GM10847 (cell line): ENCODE results near the gene COL6A2.

Experiments
- POLR2A ChIP-seq: IDR thresholded peaks from 2 replicates; pipeline ENCODE4 v1.6.1; 2011; ENCODE audit not compliant: insufficient read length; ENCODE audit errors: extremely low read depth

The COL6A2 gene

GRCh38 chr21:46083791-46084561 lies 13.9 kb upstream of the COL6A2 start:
- TF ChIP-seq POLR2A: no peak

DNA sequence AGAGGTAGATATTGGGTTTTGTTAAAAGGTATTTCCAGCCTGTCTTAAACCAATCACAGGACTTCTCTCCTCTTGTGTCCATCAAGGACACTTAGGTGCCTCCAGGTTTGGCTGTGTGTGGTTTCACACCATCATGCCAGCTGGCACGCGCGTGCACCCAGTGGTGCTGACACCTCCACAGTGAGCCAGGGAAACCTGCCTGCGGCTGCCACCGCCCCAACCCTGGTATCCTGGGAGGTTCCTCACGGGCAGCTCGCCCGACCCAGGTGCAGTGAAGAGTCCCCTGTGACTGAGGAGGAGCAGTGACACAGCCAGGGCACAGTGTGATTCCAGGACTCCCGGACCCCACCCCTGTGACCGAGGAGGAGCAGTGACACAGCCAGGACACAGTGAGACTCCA lies 13.2 kb upstream of the COL6A2 start:
- TF ChIP-seq POLR2A: no peak

GRCh38 chr21:46087641-46088040 lies 10.3 kb upstream of the COL6A2 start:
- TF ChIP-seq POLR2A: no peak

DNA sequence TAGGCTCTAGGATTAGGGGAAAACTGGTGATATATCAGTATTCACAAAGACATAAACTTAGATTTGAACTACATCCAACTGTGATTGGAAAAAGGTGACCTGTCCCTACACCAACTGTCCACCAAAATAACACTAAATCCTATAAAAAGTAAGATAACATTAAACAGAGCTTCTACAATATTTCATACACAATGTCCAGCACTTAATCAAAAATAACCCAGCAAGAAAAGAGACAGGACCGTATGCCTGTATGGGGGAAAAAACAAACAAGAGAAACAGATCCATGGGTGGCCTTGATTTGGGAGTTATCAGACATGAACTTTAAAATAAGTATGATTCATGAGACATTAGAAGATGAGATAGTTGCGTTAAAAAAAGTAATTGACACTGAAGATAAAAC lies 9.7 kb upstream of the COL6A2 start:
- no peak for TF ChIP-seq POLR2A

DNA sequence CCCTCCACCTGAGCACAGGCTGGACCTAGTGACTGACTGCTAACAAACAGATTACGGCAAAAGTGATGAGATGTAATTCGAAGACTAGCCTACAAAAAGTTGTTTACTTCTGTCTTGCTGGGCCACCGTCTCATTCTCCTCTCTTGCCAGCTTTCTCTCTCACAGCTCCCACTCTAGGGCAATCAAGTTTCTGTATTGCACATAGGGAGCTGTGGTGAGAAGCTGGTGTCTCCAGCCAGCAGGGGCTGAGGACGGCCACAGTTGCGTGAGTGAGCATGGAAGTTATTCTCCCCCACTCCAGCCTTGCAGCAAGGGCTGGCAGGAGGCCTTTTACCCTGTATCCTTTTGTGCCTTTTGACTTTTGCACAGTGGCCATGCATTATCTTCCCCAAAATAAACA lies 8.6 kb upstream of the COL6A2 start:
- no peak for TF ChIP-seq POLR2A

DNA sequence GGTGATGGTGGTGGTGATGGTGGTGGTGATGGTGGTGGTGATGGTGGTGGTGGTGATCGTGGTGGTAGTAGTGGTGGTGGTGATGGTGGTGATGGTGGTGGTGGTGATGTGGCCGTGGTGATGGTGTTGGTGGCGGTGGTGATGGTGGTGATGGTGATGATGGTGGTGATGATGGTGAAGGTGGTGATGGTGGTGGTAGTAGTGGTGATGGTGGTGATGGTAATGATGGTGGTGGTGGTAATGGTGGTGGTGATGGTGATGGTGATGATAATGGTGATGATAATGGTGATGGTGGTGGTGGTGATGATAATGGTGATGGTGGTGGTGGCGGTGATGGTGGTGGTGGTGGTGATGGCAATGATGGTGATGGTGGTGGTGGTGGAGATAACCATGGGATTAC lies 6.8 kb upstream of the COL6A2 start:
- TF ChIP-seq POLR2A: no peak

GRCh38 chr21:46091631-46092025 lies 6.3 kb upstream of the COL6A2 start:
- no peak for TF ChIP-seq POLR2A

- TF ChIP-seq POLR2A: no peak
Measured at GRCh38 chr21:46092026-46092764, 5.7 kb upstream of the COL6A2 start.

GRCh38 chr21:46092811-46093667 lies 4.9 kb upstream of the COL6A2 start:
- no peak for TF ChIP-seq POLR2A

- TF ChIP-seq POLR2A: no peak
Measured at GRCh38 chr21:46093668-46094400, 4.1 kb upstream of the COL6A2 start.

GRCh38 chr21:46094401-46095082 lies 3.4 kb upstream of the COL6A2 start:
- no peak for TF ChIP-seq POLR2A

DNA sequence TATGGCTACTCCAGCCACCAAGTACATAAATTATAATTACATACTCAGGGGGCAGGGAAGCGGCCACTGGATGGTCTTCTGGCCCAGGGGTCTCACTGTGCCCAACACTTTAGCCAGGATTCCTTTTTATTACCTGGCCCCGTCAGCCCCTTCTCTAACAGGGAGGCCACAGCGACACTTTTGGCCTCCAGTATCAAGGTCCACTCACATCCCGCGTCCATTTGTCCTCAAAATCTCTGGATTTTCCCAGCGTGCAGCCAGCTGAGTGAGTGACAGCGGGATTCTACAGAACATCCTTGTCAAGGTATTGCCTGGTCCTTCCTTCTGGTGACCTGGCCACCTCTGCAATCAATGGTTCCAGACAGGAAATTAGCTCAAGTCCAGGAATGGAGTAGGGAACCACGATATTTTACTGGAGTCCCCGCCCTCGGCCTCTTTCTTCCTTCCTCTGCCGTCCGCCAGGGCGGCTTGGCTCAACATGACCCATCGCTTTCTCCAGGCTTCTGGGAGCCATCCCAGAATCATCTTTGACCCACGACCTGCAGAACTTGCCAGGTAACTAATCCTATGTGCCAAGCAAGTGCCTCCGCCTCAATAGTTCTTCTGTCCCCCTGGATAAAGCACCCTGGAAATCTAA lies 2.7 kb upstream of the COL6A2 start:
- TF ChIP-seq POLR2A: no peak

- TF ChIP-seq POLR2A: no peak
Measured at GRCh38 chr21:46095814-46096595, 1.9 kb upstream of the COL6A2 start.
